Colonic mucosa (tissue), 4 donors: ENCODE data around the gene NACAD. TPM values are rescaled to one million over a fixed set of nuclear protein-coding genes. Genes with fewer than 3 reads are reported as not detected.

Source experiments
- DNase-seq: peaks from one replicate; pipeline ENCODE4 v3.0.0-alpha.2; 2020
- H3K27ac ChIP-seq: fragments of 200-600 bp; one replicate; pipeline ENCODE4 v1.8.0; 2021
- H3K27me3 ChIP-seq: fragments of 200-600 bp; one replicate; pipeline ENCODE4 v1.8.0; 2021
- H3K36me3 ChIP-seq: fragments of 200-600 bp; one replicate; pipeline ENCODE4 v1.8.0; 2021
- H3K4me1 ChIP-seq: fragments of 200-600 bp; one replicate; pipeline ENCODE4 v1.8.0; 2021; ENCODE audit warnings: mild to moderate bottlenecking
- H3K4me3 ChIP-seq: fragments of 200-600 bp; one replicate; pipeline ENCODE4 v1.8.0; 2021
- H3K9ac ChIP-seq, 2 donors: one replicate each; pipeline ENCODE4 v1.7.0; 2013; ENCODE audit warnings: control low read depth in 2 of 2, low read depth in 2 of 2, low read length in 2 of 2
- H3K9me3 ChIP-seq: fragments of 200-600 bp; one replicate; pipeline ENCODE4 v1.8.0; 2021
- intact Hi-C: fragments of 100-400 bp; cut with DNase I; formaldehyde crosslinking; loops from one replicate; pipeline ENCODE4 v1.14.1; 2022
- total RNA-seq, 2 donors: library from RNA; stranded (reverse); fragmentation: NEBNext Ultra II Directional in 1 of 2; extraction: Animal tissue kit (Norgen Biotek cat#: 25700) in 1 of 2; gene quantifications; one replicate each; pipeline ENCODE4 v1.2.1, GENCODE V29; 2021
- TF ChIP-seq, protein P1 (sequence below): fragments of 200-600 bp; IDR thresholded peaks from one replicate; pipeline ENCODE4 v1.8.0; 2022; ENCODE audit warnings: antibody characterized with exemption, mild to moderate bottlenecking
- donor health status: healthy.
- donor health status: DM: no; HTN: no; CAD: no.
- donor health status: DM: no; HTN: no; CAD: no.

Gene NACAD
- total RNA-seq, 2 donors from 2014 or later, result 1.0 to 3.3 TPM

GRCh38 chr7:45087301-45088145, 1.2 kb downstream of the NACAD start:
- H3K9ac ChIP-seq, result peak overlapping the region in 1 of 2 donors; percentile 60
- no peaks in the 10 kb centered on the region for H3K9me3 ChIP-seq
- peaks cover 11% of the 10 kb centered on the region for H3K27me3 ChIP-seq
- intact Hi-C loops, result no loop called here
- TF ChIP-seq, protein P1, sequence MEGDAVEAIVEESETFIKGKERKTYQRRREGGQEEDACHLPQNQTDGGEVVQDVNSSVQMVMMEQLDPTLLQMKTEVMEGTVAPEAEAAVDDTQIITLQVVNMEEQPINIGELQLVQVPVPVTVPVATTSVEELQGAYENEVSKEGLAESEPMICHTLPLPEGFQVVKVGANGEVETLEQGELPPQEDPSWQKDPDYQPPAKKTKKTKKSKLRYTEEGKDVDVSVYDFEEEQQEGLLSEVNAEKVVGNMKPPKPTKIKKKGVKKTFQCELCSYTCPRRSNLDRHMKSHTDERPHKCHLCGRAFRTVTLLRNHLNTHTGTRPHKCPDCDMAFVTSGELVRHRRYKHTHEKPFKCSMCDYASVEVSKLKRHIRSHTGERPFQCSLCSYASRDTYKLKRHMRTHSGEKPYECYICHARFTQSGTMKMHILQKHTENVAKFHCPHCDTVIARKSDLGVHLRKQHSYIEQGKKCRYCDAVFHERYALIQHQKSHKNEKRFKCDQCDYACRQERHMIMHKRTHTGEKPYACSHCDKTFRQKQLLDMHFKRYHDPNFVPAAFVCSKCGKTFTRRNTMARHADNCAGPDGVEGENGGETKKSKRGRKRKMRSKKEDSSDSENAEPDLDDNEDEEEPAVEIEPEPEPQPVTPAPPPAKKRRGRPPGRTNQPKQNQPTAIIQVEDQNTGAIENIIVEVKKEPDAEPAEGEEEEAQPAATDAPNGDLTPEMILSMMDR, result no peak
- no peak overlapping the region for H3K27ac ChIP-seq
- H3K4me1 ChIP-seq, result no peaks in the 10 kb centered on the region
- DNase-seq, result no peak
- H3K4me3 ChIP-seq, result no peak overlapping the region
- H3K36me3 ChIP-seq, result no peaks in the 10 kb centered on the region

GRCh38 chr7:45086331-45087065, 2.3 kb downstream of the NACAD start:
- Histone ChIP-seq H3K4me3 (no peak overlapping the region), H3K9me3 (no peaks in the 10 kb centered on the region), H3K27ac (no peak overlapping the region), H3K4me1 (no peaks in the 10 kb centered on the region), H3K9ac (no peak overlapping the region), H3K36me3 (no peaks in the 10 kb centered on the region), H3K27me3 (peaks cover 11% of the 10 kb centered on the region)
- TF ChIP-seq, protein P1, result no peak
- no peak for DNase-seq
- intact Hi-C loops, result no loop called here

GRCh38 chr7:45085619-45086200, 3.1 kb downstream of the NACAD start:
- intact Hi-C loops, result no loop called here
- peaks cover 11% of the 10 kb centered on the region for H3K27me3 ChIP-seq
- no peak overlapping the region for H3K4me3 ChIP-seq
- H3K9me3 ChIP-seq, result no peaks in the 10 kb centered on the region
- H3K4me1 ChIP-seq, result no peaks in the 10 kb centered on the region
- no peaks in the 10 kb centered on the region for H3K36me3 ChIP-seq
- TF ChIP-seq, protein P1, result no peak
- H3K27ac ChIP-seq, result no peak overlapping the region
- no peak overlapping the region for H3K9ac ChIP-seq
- DNase-seq, result no peak

DNA sequence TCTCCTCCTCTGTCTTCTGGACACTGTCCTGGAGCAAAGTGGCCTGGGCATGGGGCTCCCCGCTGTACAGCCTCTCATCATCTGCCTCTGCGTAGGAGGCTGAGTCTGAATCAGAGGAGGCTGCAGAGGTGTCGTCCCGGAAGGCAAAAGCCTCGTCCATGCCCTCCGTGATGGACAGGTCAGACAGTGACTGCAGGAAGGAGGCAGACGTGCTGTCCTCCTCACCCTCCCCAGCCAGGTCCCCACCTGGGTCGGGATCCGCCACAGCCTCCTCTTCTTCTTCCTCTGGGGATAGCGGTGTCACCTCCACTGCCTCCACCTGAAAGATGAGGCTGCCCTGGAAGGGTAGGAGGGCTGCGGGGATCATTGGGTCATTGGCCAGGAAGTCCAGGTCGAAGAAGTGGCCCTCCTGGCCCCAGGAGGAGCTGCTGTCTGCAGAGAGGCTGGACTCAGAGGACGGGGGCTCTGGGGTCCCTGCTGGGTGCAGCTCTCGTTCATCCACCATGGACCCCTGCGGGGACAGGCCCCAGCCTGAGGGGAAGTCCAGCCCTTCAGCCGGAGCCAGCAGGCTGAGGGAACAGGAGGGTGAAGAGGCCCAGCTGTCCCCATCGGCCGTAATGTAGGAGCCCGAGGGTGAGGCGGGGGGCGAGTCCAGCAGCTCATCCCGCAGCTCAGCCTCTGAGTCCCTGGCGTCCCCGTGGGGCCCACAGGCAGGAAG, 3.7 kb downstream of the NACAD start:
- Histone ChIP-seq H3K4me1 (no peaks in the 10 kb centered on the region), H3K9ac (no peak overlapping the region), H3K27ac (no peak overlapping the region), H3K4me3 (no peak overlapping the region), H3K36me3 (no peaks in the 10 kb centered on the region), H3K27me3 (peaks cover 11% of the 10 kb centered on the region), H3K9me3 (no peaks in the 10 kb centered on the region)
- no peak for DNase-seq
- TF ChIP-seq, protein P1, result no peak
- intact Hi-C loops, result no loop called here

DNA sequence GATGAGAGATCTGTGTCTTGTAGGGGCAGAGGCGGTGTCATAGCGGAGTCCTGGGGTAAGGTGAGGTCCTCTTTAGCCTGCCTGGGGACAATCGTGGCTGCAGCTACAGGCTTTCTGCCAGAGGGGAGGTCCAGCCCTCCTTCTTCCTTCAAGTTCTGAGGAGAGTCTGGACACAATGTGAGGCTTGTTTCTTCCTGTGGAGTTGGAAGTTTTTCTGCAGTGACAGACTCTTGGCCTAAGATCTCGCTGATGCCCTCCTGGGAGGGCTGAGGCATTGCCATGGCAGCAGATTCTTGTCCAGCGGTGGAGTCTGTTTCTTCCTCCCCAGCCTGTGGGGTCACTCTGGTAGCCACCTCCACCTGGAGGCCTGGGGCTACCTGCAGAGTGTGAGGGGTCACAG, 4.4 kb downstream of the NACAD start:
- Histone ChIP-seq H3K4me1 (no peaks in the 10 kb centered on the region), H3K27me3 (peaks cover 7% of the 10 kb centered on the region), H3K36me3 (no peaks in the 10 kb centered on the region), H3K9me3 (no peaks in the 10 kb centered on the region), H3K9ac (no peak overlapping the region), H3K4me3 (no peak overlapping the region), H3K27ac (no peak overlapping the region)
- no peak for DNase-seq
- TF ChIP-seq, protein P1, result no peak
- intact Hi-C loops, result no loop called here
